Vagina (tissue), 2 donors: ENCODE measurements around the gene MSH3.

Experiments used
- POLR2AphosphoS5 ChIP-seq, 2 donors: sonication (generic); formaldehyde crosslinking; IDR thresholded peaks; one replicate each; pipeline ENCODE4 v1.9.0; 2017; ENCODE audit warnings: antibody characterized with exemption in 2 of 2, mild to moderate bottlenecking in 2 of 2, low read depth in 1 of 2; ENCODE audit not compliant: insufficient read depth in 1 of 2
- TF ChIP-seq, protein P1 (sequence below), 3 experiments: fragments of 450-650 bp in 2 of 3; fragments of 200-600 bp in 1 of 3; sonication (generic) in 1 of 3; IDR thresholded peaks; one replicate each; pipeline ENCODE4 v1.5.1; 2017 to 2019; ENCODE audit warnings: antibody characterized with exemption in 3 of 3, mild to moderate bottlenecking in 2 of 3, moderate library complexity in 2 of 3

DNA sequence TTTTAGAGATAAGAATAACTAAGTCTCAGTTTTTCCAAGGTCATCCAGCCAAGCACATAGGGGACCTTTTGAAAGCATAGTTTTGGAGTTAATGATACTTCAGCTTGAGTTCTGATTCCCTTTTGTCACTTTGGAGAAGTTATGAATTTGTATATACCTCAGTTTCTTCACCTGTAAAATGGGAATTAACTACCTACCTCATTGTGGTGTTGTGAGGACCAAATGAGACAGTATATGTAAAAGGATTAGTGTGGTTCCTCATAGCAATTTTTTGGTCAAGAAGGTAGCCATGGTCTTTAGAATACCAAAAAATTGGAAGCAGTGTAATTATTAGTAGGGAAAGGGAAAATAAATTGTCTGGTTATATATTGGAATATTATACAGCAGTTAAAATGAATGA lies 98.0 kb downstream of the MSH3 start:
- TF ChIP-seq, protein P1, sequence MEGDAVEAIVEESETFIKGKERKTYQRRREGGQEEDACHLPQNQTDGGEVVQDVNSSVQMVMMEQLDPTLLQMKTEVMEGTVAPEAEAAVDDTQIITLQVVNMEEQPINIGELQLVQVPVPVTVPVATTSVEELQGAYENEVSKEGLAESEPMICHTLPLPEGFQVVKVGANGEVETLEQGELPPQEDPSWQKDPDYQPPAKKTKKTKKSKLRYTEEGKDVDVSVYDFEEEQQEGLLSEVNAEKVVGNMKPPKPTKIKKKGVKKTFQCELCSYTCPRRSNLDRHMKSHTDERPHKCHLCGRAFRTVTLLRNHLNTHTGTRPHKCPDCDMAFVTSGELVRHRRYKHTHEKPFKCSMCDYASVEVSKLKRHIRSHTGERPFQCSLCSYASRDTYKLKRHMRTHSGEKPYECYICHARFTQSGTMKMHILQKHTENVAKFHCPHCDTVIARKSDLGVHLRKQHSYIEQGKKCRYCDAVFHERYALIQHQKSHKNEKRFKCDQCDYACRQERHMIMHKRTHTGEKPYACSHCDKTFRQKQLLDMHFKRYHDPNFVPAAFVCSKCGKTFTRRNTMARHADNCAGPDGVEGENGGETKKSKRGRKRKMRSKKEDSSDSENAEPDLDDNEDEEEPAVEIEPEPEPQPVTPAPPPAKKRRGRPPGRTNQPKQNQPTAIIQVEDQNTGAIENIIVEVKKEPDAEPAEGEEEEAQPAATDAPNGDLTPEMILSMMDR (IDR thresholded peaks at IDR 0.05) = no peak
- no peak for TF ChIP-seq POLR2AphosphoS5 (IDR thresholded peaks at IDR 0.05; ENCODE audit: insufficient read depth in 1 of 2, low read depth in 1 of 2)
